Pancreas (tissue), 10 donors: ENCODE results near the gene CTIF. TPM values are rescaled to one million over a fixed set of nuclear protein-coding genes. Genes with fewer than 3 reads are reported as not detected.

ENCODE experiments used
- ATAC-seq, 4 donors: fragments of 200-7000 bp; cut with Tn5 transposase; one replicate each; pipeline versions ENCODE4 v1.8.0 to v1.9.1; 2020; ENCODE audit warnings: mild to moderate bottlenecking in 4 of 4, moderate library complexity in 4 of 4
- DNase-seq, 6 donors: peaks; one replicate each; pipeline ENCODE4 v3.0.0-alpha.2; 2020
- FAIRE-seq: peaks from 2 replicates; lab custom pipeline; 2012; peaks lifted over from hg19 to GRCh38; lab: Jason Lieb, UNC
- H3K27ac ChIP-seq, 4 donors: fragments of 200-600 bp; sonication (generic); 1 replicate in 3 of 4; 2 replicates in 1 of 4; pipeline versions ENCODE4 v1.5.0 to v1.8.0; 2020
- H3K27me3 ChIP-seq, 4 donors: fragments of 200-600 bp; one replicate each; pipeline ENCODE4 v1.8.0; 2021
- H3K36me3 ChIP-seq, 3 donors: fragments of 200-600 bp; sonication (generic) in 1 of 3; one replicate each; pipeline versions ENCODE4 v1.5.0 to v1.8.0; 2020 to 2021
- H3K4me1 ChIP-seq, 3 donors: fragments of 200-600 bp; one replicate each; pipeline ENCODE4 v1.8.0; 2021
- H3K4me3 ChIP-seq, 4 donors: fragments of 200-600 bp; sonication (generic) in 2 of 4; one replicate each; pipeline versions ENCODE4 v1.5.0 to v1.8.0; 2020 to 2021
- H3K9me3 ChIP-seq, 4 donors: fragments of 200-600 bp; one replicate each; pipeline ENCODE4 v1.8.0; 2021
- WGBS, 2 donors: extraction: QIAGEN DNeasy Blood & Tissue Kit; methylation state at CpG; one replicate each; pipeline ENCODE4 v1.1.7; 2013; 5-methylcytosine and 5-hydroxymethylcytosine counted together
- intact Hi-C, 3 donors: fragments of 100-400 bp; cut with DNase I; formaldehyde crosslinking; loops; one replicate each; pipeline versions ENCODE4 v1.11.1 to v1.14.2; 2022
- polyA plus RNA-seq, 2 donors: library from polyadenylated mRNA; stranded (reverse); fragments of 200-250 nt; gene quantifications; one replicate each; pipeline ENCODE4 v1.2.3, GENCODE V29; 2013
- total RNA-seq, 6 donors: library from RNA; stranded (reverse); fragmentation: NEBNext Ultra II Directional in 4 of 6; extraction: Animal tissue kit (Norgen Biotek cat#: 25700) in 4 of 6; gene quantifications; one replicate each; pipeline versions ENCODE4 v1.2.1 to v1.2.4, GENCODE V29; 2021 to 2023
- TF ChIP-seq, protein P1 (sequence below), 4 donors: fragments of 200-600 bp; sonication (generic) in 3 of 4; IDR thresholded peaks; one replicate each; pipeline versions ENCODE4 v1.5.0 to v1.8.0; 2021; ENCODE audit warnings: antibody characterized with exemption in 4 of 4
- donor health status: healthy with polysubstance abuse.
- donor health status: DM: no; HTN: no; CAD: no; lungs with moderate emphysema.
- donor health status: DM: no; HTN: no; CAD: no.
- donor health status: control.
- donor health status: control.
- donor health status: Bipolar disorder and iron deficiency.
- donor health status: DM: yes; HTN: yes; CAD: no.
- donor health status: DM: no; HTN: no; CAD: no.
- donor health status: DM: no; HTN: no; CAD: no.
- donor health status: DM: yes; HTN: yes; CAD: no.

Gene CTIF
- total and polyA plus RNA-seq, 8 donors = 15.1 to 27.4 (median 16.7) TPM

DNA sequence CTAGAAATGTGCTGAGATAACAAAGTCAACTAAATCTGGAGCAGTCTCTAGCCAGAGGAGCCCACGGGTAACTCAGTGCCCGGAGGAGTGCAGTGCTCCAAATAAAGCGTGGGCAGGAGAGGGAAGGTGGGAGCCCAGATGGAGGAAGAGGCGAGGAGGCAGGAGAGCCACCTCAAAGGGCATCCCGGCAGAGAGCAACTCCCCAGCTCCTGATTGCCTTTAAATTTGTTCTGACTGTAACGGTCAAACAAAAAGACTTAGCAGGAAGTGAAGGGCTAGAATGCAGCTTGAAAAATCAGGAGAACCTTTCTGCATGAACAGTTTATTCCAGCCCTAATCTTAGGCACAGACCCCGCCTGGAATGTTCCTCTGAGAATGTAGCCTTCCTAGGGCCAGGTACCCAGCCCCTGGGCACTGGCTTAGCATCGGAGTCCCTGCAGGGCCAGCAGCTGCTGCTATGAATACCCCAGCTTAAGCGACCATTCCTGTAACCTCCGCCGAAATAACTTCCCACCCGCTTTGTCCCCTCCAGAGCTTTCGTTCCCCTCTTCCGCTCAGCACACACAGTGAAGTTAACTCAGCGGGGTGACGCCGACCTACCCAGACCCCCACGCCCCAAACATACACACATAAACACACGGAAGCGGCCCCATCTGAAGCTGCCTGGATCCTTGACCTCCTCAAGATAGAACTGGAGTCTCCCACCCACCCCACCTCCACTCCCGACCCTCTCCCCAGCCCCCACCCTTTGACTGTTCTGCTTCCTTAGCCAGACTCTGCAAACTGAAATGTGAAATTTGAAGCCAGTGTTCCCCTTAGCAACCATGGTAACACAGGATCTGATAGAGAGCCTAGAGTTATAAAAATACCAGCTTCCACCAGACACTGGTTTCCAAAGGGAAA lies 288.7 kb downstream of the CTIF start:
- no peak overlapping the region for H3K4me3 ChIP-seq
- TF ChIP-seq, protein P1, sequence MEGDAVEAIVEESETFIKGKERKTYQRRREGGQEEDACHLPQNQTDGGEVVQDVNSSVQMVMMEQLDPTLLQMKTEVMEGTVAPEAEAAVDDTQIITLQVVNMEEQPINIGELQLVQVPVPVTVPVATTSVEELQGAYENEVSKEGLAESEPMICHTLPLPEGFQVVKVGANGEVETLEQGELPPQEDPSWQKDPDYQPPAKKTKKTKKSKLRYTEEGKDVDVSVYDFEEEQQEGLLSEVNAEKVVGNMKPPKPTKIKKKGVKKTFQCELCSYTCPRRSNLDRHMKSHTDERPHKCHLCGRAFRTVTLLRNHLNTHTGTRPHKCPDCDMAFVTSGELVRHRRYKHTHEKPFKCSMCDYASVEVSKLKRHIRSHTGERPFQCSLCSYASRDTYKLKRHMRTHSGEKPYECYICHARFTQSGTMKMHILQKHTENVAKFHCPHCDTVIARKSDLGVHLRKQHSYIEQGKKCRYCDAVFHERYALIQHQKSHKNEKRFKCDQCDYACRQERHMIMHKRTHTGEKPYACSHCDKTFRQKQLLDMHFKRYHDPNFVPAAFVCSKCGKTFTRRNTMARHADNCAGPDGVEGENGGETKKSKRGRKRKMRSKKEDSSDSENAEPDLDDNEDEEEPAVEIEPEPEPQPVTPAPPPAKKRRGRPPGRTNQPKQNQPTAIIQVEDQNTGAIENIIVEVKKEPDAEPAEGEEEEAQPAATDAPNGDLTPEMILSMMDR (IDR thresholded peaks at IDR 0.05) = no peak
- intact Hi-C loops = no loop called here
- ATAC-seq = peak in 3 of 4 donors; percentile 57 to 59 (median 58)
- no peaks in the 10 kb centered on the region for H3K27me3 ChIP-seq
- peaks cover 0 to 3% (median 0%) of the 10 kb centered on the region in 3 donors for H3K4me1 ChIP-seq
- peak in 2 of 6 donors; percentile 11 to 25 for DNase-seq
- H3K36me3 ChIP-seq = no peaks in the 10 kb centered on the region
- 74 to 83% methylated on average over 21 of the region's 21 CpGs for WGBS, 2 donors
- peak overlapping the region in 1 of 4 donors; percentile 12 for H3K27ac ChIP-seq
- H3K9me3 ChIP-seq = no peaks in the 10 kb centered on the region
- FAIRE-seq = no peak

DNA sequence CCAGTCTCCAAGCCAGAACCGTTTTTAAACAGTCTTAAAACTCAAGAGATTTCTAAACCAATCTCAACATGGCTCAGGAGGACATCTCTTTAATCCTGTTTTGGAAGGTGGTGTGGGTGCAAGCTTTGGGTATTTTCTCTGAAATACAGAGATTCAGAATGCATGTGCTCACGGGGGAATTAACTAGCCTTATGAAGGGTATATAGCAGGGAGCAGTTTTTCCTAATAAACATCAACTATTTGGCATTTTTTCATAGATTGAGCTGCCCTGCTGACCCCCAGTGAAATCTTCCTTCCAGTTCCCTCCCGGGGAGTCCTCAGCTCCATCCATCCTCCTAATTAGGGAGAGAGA lies 289.3 kb downstream of the CTIF start:
- FAIRE-seq (no peak), ATAC-seq (no peak), DNase-seq (peak in 1 of 6 donors; percentile 1)
- Histone ChIP-seq H3K4me3 (no peak overlapping the region), H3K27me3 (no peaks in the 10 kb centered on the region), H3K36me3 (no peaks in the 10 kb centered on the region), H3K27ac (no peak overlapping the region), H3K4me1 (peaks cover 0 to 3% (median 0%) of the 10 kb centered on the region in 3 donors), H3K9me3 (no peaks in the 10 kb centered on the region)
- 64 to 70% methylated on average over 3 of the region's 3 CpGs for WGBS, 2 donors
- TF ChIP-seq, protein P1 (IDR thresholded peaks at IDR 0.05) = no peak
- intact Hi-C loops = no loop called here

DNA sequence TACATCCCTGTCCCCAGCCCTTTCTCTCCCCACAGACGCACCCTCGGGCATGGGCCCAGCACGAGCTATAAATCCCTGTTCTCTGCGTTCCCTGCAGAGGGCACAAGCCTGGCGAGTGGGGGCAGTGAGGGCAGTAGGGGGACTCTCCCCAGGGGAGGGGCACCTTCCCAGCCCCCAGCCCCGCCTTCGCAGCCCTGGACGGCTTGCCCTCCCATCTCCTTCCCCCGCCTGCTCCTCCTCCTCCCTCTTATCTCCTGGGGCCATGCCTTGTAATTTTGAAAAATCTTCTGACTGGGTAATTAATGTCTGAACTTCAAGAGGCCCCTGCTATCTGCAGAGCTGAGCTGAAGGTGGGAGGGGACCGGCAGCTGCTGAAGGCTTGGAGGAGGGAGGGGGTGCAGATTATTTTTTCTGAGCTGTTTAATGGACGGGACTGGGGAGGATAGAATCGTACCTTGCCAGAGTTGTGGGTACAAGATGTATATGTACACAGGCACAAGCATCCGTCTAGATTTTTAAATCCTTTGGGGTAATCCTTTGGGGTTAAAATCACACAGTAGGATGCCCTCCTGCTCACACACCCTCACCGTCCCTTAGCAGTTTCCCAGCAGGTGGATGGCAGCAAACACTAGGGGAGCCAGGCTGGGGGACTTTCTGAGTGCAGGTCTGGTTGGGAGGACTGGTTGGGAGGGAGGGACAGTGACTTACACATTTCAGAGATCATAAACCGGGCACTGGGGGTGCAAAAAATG lies 290.0 kb downstream of the CTIF start:
- intact Hi-C loops = no loop called here
- Histone ChIP-seq H3K36me3 (no peaks in the 10 kb centered on the region), H3K4me1 (peaks cover 0 to 3% (median 0%) of the 10 kb centered on the region in 3 donors), H3K9me3 (no peaks in the 10 kb centered on the region), H3K27me3 (no peaks in the 10 kb centered on the region), H3K4me3 (no peak overlapping the region), H3K27ac (no peak overlapping the region)
- peak in 2 of 6 donors; percentile 12 to 49 for DNase-seq
- ATAC-seq = no peak
- TF ChIP-seq, protein P1 (IDR thresholded peaks at IDR 0.05) = no peak
- FAIRE-seq = no peak
- 85 to 87% methylated on average over 15 of the region's 15 CpGs for WGBS, 2 donors

DNA sequence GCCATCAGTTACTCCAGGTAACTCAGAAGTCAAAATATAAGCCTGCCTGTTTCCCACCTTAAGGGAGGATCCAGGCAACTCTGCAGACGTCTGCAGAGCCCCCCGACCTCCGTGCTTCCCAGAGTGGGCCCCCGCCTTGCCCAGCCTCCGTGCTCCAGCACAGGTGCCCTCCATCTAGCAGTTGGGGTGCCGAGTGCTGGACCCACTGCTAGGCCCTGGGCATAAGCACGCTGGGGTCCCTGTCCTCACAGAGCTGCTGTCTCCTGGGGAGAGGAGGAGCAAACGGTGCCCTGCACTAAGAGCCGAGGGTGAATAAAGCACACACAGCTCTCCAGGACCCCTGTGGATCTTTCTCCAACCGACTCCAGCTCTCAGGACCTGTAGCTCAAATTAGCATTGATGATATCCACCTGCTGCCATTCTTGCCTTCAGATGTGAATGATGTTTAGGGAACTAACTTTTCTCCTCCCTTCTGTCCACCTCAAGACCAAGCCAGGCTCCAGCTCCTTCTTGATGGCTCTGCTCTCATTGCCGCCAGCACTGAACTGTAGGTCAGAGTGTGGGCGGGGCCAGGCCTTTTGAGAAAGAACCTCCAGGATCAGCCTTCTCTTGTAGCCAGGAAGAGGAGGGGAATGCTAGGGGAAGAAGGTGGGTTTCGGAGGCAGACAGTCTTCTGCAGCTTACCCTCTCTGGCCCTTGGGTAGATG lies 290.8 kb downstream of the CTIF start:
- no peaks in the 10 kb centered on the region for H3K27me3 ChIP-seq
- TF ChIP-seq, protein P1 (IDR thresholded peaks at IDR 0.05) = no peak
- no peak overlapping the region for H3K4me3 ChIP-seq
- H3K27ac ChIP-seq = no peak overlapping the region
- intact Hi-C loops = no loop called here
- FAIRE-seq (no peak), ATAC-seq (no peak), DNase-seq (peak in 2 of 6 donors; percentile 13 to 44)
- WGBS, 2 donors = 93 to 94% methylated on average over 13 of the region's 13 CpGs
- no peaks in the 10 kb centered on the region for H3K9me3 ChIP-seq
- H3K4me1 ChIP-seq = peaks cover 0 to 3% (median 0%) of the 10 kb centered on the region in 3 donors
- H3K36me3 ChIP-seq = no peaks in the 10 kb centered on the region
